Mesendoderm (in vitro differentiated cells): Measurements from ENCODE around the gene SMYD3.

Experiments used
- DNase-seq: peaks from one replicate; pipeline ENCODE4 v3.0.0; 2013
- H2AK5ac ChIP-seq: 2 replicates; pipeline ENCODE4 v1.6.1; 2013; ENCODE audit warnings: low read length, inconsistent platforms
- H2BK120ac ChIP-seq: 2 replicates; pipeline ENCODE4 v1.6.1; 2013; ENCODE audit warnings: low read depth, mild to moderate bottlenecking, low read length, moderate library complexity, mixed read lengths
- H2BK15ac ChIP-seq: replicated peaks from 2 replicates; pipeline ENCODE4 v1.6.1; 2013; ENCODE audit warnings: low read depth, mild to moderate bottlenecking, moderate library complexity
- H2BK5ac ChIP-seq: 2 replicates; pipeline ENCODE4 v1.6.1; 2013; ENCODE audit warnings: low read length, inconsistent platforms
- H3K18ac ChIP-seq: 2 replicates; pipeline ENCODE4 v1.6.1; 2013; ENCODE audit warnings: mild to moderate bottlenecking, low read length, mixed read lengths
- H3K23ac ChIP-seq: one replicate; pipeline ENCODE4 v1.6.1; 2013; ENCODE audit warnings: low read length
- H3K27ac ChIP-seq: 2 replicates; pipeline ENCODE4 v1.5.1; 2013; ENCODE audit warnings: low read depth, mild to moderate bottlenecking, inconsistent platforms, low read length, moderate library complexity
- H3K27me3 ChIP-seq: 2 replicates; pipeline ENCODE4 v1.6.1; 2013; ENCODE audit warnings: low read length, control low read depth, mild to moderate bottlenecking, inconsistent platforms; ENCODE audit not compliant: insufficient read depth, poor library complexity
- H3K36me3 ChIP-seq: 2 replicates; pipeline ENCODE4 v1.6.1; 2013; ENCODE audit warnings: low read length, inconsistent platforms; ENCODE audit not compliant: control insufficient read depth, insufficient read depth
- H3K4ac ChIP-seq: one replicate; pipeline ENCODE4 v1.6.1; 2013; ENCODE audit warnings: low read depth, mild to moderate bottlenecking, low read length, moderate library complexity
- H3K4me1 ChIP-seq: 2 replicates; pipeline ENCODE4 v1.6.1; 2013; ENCODE audit warnings: low read depth, low read length, inconsistent platforms; ENCODE audit not compliant: control insufficient read depth
- H3K4me2 ChIP-seq: 2 replicates; pipeline ENCODE4 v1.6.1; 2013; ENCODE audit warnings: low read length
- H3K4me3 ChIP-seq: 2 replicates; pipeline ENCODE4 v1.5.1; 2013; ENCODE audit warnings: mild to moderate bottlenecking, low read length
- H3K56ac ChIP-seq: one replicate; pipeline ENCODE4 v1.6.1; 2013; ENCODE audit warnings: low read length
- H3K79me1 ChIP-seq: 2 replicates; pipeline ENCODE4 v1.6.1; 2013; ENCODE audit warnings: low read length, inconsistent platforms
- H3K79me2 ChIP-seq: 2 replicates; pipeline ENCODE4 v1.6.1; 2013; ENCODE audit warnings: mild to moderate bottlenecking, low read length; ENCODE audit not compliant: control insufficient read depth, insufficient read depth
- H3K9ac ChIP-seq: 2 replicates; pipeline ENCODE4 v1.6.1; 2013; ENCODE audit warnings: low read length, inconsistent platforms
- H4K5ac ChIP-seq: one replicate; pipeline ENCODE4 v1.6.1; 2013; ENCODE audit warnings: low read length
- H4K8ac ChIP-seq: one replicate; pipeline ENCODE4 v1.6.1; 2013; ENCODE audit warnings: low read depth, mild to moderate bottlenecking, control low read depth, low read length, moderate library complexity
- WGBS: extraction: QIAGEN DNeasy Blood & Tissue Kit; methylation state at CpG from one replicate; pipeline ENCODE4 v1.1.7; 2013; ENCODE audit warnings: low lambda C conversion rate, missing lambda C conversion rate; ENCODE audit not compliant: insufficient coverage; ENCODE audit errors: extremely low coverage; 5-methylcytosine and 5-hydroxymethylcytosine counted together

SMYD3 gene

DNA sequence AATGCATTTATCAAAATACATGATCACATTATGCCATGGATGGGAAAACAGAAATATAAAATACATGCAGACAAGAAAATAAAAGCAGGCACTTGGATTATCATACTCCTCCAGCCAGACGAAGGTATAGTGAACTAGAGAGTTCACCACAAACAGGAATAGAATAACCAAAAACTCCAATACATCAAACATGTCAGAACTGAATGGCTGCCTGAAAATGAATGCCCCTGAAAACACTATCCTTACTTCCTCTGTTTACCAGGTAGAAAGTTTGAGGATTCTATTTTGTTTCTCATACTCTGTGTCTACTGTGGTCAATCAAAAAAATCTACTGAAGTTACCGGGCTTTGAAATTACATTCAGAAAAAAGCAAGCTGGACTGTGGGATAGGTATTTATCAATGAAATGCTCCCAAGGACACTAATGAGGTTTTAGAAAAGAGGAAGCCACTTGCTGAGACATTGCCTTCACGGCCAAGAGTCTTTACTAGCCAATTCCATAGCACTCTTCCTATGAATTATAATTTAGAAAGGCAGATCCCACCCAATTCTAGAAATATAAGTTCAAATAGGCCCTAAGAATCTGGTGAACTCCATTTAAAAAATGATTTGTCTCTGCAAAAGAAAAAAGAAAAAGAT lies 197.7 kb downstream of the SMYD3 start:
- Histone ChIP-seq H3K27ac (no peak overlapping the region), H3K4me1 (no peaks in the 10 kb centered on the region), H3K36me3 (no peaks in the 10 kb centered on the region), H3K79me1 (no peaks in the 10 kb centered on the region), H3K4ac (no peak overlapping the region), H4K5ac (no peak overlapping the region), H3K9ac (no peak overlapping the region), H3K23ac (no peak overlapping the region), H2AK5ac (no peak overlapping the region), H2BK5ac (no peak overlapping the region), H3K4me3 (no peak overlapping the region), H3K79me2 (no peaks in the 10 kb centered on the region), H3K27me3 (no peaks in the 10 kb centered on the region), H3K4me2 (no peak overlapping the region), H3K56ac (no peak overlapping the region), H3K18ac (no peak overlapping the region), H2BK15ac (no peak overlapping the region), H2BK120ac (no peak overlapping the region), H4K8ac (no peak overlapping the region)
- DNase-seq, result no peak
- WGBS, result no CpG with 5 or more reads among the region's 3 CpGs

GRCh38 chr1:246308533-246309075 lies 198.5 kb downstream of the SMYD3 start:
- no CpG with 5 or more reads among the region's 3 CpGs for WGBS
- H2BK5ac ChIP-seq, result no peak overlapping the region
- H3K4me3 ChIP-seq, result no peak overlapping the region
- no peak overlapping the region for H4K8ac ChIP-seq
- H3K18ac ChIP-seq, result no peak overlapping the region
- H3K27ac ChIP-seq, result no peak overlapping the region
- no peaks in the 10 kb centered on the region for H3K79me2 ChIP-seq
- H3K9ac ChIP-seq, result no peak overlapping the region
- H3K4me2 ChIP-seq, result no peak overlapping the region
- H3K23ac ChIP-seq, result no peak overlapping the region
- H2AK5ac ChIP-seq, result no peak overlapping the region
- H3K4me1 ChIP-seq, result no peaks in the 10 kb centered on the region
- H3K27me3 ChIP-seq, result no peaks in the 10 kb centered on the region
- no peaks in the 10 kb centered on the region for H3K79me1 ChIP-seq
- H4K5ac ChIP-seq, result no peak overlapping the region
- H3K4ac ChIP-seq, result no peak overlapping the region
- no peak for DNase-seq
- H2BK15ac ChIP-seq, result no peak overlapping the region
- no peaks in the 10 kb centered on the region for H3K36me3 ChIP-seq
- H3K56ac ChIP-seq, result no peak overlapping the region
- no peak overlapping the region for H2BK120ac ChIP-seq

DNA sequence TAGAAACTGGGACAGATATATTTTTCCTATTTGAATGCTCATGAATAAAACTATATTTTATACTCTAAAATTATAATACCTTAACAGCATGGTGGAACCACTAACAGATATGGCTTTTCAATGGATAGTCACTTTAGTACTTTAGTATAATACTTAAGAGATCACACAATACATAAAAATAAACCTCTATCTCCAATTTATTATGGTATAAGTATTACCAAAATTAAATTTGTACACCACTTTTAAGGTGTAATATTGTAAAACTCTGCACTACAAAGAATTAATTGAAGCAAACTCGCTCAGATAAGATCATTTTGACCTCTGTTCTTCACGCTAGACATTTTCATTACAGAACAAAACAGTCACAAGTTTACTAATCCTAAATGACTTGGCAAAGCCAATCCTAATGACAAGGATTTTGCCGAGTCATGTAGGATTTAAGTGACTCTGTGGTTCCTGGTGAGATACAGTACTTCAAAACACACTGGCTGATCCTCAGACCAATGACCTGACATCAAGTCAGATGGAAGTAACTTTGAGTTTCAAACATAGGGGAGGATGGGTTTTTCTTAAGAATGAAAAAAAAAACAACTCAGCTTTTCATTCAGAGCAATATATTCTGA lies 200.6 kb downstream of the SMYD3 start:
- Histone ChIP-seq H3K18ac (no peak overlapping the region), H3K27me3 (no peaks in the 10 kb centered on the region), H2BK120ac (no peak overlapping the region), H3K4me2 (no peak overlapping the region), H3K4me3 (no peak overlapping the region), H2BK15ac (no peak overlapping the region), H4K5ac (no peak overlapping the region), H3K4me1 (no peaks in the 10 kb centered on the region), H2AK5ac (no peak overlapping the region), H3K36me3 (no peaks in the 10 kb centered on the region), H3K27ac (no peak overlapping the region), H3K9ac (no peak overlapping the region), H3K23ac (no peak overlapping the region), H3K4ac (no peak overlapping the region), H3K79me2 (no peaks in the 10 kb centered on the region), H3K56ac (no peak overlapping the region), H2BK5ac (no peak overlapping the region), H3K79me1 (no peaks in the 10 kb centered on the region), H4K8ac (no peak overlapping the region)
- no CpG with 5 or more reads among the region's 3 CpGs for WGBS
- peak; percentile 70 for DNase-seq

GRCh38 chr1:246304484-246305259 lies 202.4 kb downstream of the SMYD3 start:
- Histone ChIP-seq H3K27ac (no peak overlapping the region), H3K36me3 (no peaks in the 10 kb centered on the region), H3K4me3 (no peak overlapping the region), H3K79me1 (no peaks in the 10 kb centered on the region), H3K4ac (no peak overlapping the region), H4K8ac (no peak overlapping the region), H4K5ac (no peak overlapping the region), H3K27me3 (no peaks in the 10 kb centered on the region), H2AK5ac (no peak overlapping the region), H3K23ac (no peak overlapping the region), H3K18ac (no peak overlapping the region), H3K4me1 (no peaks in the 10 kb centered on the region), H2BK5ac (no peak overlapping the region), H2BK120ac (peak overlapping the region; percentile 38), H3K9ac (no peak overlapping the region), H2BK15ac (no peak overlapping the region), H3K4me2 (no peak overlapping the region), H3K79me2 (no peaks in the 10 kb centered on the region), H3K56ac (no peak overlapping the region)
- WGBS, result no CpG with 5 or more reads among the region's 5 CpGs
- no peak for DNase-seq

DNA sequence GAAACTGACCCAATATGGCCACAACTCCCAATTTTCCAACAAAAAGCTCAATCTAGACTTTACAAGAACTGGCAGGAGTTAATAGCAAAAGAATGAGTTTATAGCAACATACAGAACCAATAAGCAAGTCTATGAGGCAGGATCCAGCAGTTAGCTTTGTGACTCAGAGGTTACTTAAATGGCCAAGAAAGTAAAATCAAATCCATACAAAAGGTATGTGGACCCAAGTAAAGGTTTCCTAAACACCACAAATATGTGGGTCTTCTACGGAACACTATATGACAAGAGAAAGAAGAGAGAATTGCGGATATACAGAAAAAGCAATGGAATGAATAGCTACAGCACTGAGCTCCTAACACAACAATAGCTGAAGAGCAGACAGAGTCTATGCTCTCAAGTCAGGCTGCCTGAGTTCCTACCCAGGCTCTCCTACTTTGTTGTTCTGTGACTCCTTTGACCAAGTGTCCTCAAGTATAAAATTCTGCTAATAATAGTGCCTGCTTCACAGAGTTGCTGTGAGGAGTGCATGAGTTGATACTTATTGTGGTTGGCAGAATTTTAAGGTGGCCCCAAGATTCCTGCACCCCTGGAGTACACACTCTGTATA lies 204.3 kb downstream of the SMYD3 start:
- Histone ChIP-seq H3K4ac (no peak overlapping the region), H3K4me1 (no peaks in the 10 kb centered on the region), H3K79me1 (no peaks in the 10 kb centered on the region), H4K5ac (no peak overlapping the region), H2AK5ac (no peak overlapping the region), H3K9ac (no peak overlapping the region), H2BK15ac (peak overlapping the region; percentile 36), H3K79me2 (no peaks in the 10 kb centered on the region), H3K27ac (no peak overlapping the region), H3K27me3 (no peaks in the 10 kb centered on the region), H4K8ac (no peak overlapping the region), H3K56ac (no peak overlapping the region), H3K23ac (no peak overlapping the region), H3K18ac (peak overlapping the region; percentile 51), H2BK5ac (no peak overlapping the region), H3K4me3 (no peak overlapping the region), H3K4me2 (no peak overlapping the region), H3K36me3 (no peaks in the 10 kb centered on the region), H2BK120ac (peak overlapping the region; percentile 28)
- no CpG with 5 or more reads among the region's 2 CpGs for WGBS
- DNase-seq, result no peak
